ENCODE results near the gene DAZ1. TPM values are rescaled to one million over a fixed set of nuclear protein-coding genes. Genes with fewer than 3 reads are reported as not detected.
"Not testable (repeated sequence)": the region's sequence is repeated elsewhere in the genome, so short reads cannot be mapped to it uniquely, and the experiment has no call there.

DAZ1 gene
- not detected for polyA plus RNA-seq (ENCODE audit: insufficient read length)

- not testable (repeated sequence) for DNase-seq
Observed at GRCh38 chrY:23198908-23199307, at the start of gene DAZ1. Gene DAZ1 (minus strand): TSS chrY:23199008. CDS start chrY:23198800, 208 bp downstream.

GRCh38 chrY:23219233-23219632, 20.4 kb upstream of the DAZ1 start, which contains the start of gene DAZ2:
Gene DAZ2 (plus strand): TSS chrY:23219533. CDS start chrY:23219741, 208 bp downstream.
- DNase-seq, result not testable (repeated sequence)

DNA sequence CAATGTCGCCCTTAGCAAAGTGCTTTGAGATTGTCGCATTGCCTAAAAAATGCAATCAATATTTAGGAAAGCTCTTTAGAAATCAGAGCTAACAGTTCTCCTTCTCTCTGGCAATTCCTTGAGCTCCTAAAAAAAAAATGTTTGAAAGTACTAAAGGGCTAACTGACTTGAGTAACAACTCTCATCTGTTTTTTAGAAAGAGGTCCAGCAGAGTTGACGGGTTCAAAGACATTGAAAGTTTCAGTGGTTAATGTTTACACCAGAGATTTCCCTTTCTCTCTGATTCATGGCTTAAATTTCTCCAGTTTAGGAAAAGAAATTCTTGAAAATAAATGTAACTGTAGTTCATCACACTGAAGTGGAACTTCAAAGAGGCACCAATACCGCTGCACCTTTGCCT, 11.9 kb upstream of the DAZ1 start:
- DNase-seq, result not testable (repeated sequence)

DNA sequence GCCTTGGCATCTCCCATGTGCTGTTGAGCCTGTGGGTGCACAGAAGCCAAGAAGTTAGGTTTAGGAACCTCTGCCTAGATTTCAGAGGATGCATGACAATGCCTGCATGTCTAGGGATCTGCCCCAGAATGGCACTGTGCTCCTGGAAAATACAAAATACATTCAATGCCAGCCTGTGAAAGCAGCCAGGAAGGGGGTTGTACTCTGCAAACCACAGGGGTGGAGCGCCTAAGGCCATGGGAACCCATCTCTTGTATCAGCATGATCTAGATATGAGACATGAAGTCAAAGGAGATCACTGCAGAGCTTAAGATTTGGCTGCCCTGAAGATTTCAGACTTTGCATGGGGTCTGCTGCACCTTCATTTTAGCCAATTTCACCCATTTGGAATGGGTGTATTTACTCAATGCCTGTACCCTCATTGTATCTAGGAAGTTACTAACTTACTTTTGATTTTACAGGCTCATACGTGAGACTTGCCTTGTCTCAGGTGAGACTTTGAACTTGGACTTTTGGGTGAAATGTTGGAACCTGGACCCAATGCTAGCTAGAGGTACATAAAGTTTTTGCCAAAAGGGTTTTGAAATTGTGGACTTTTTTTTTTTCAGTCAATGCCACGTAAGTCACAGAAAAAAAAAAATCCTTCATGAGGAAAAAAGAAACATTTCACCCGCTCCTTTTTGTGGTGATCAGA, 11.1 kb upstream of the DAZ1 start:
- DNase-seq, result not testable (repeated sequence)

GRCh38 chrY:23207455-23207854, 8.6 kb upstream of the DAZ1 start:
- DNase-seq, result not testable (repeated sequence)

Other genes starting within 250 kb of the DAZ1 start
- gene BPY2, start 214.7 kb downstream of the DAZ1 start, polyA plus RNA-seq (ENCODE audit: insufficient read length), result not detected
- not detected for gene DAZ2, start 20.5 kb upstream of the DAZ1 start, polyA plus RNA-seq (ENCODE audit: insufficient read length)